MM.1S (cell line): ENCODE data around the gene BCAR1.
"Not testable (repeated sequence)": the region's sequence is repeated elsewhere in the genome, so short reads cannot be mapped to it uniquely, and the experiment has no call there.

Experiments
- DNase-seq: peaks from one replicate; pipeline ENCODE4 v3.0.0-alpha.2; 2015
- H2AFZ ChIP-seq: fragments of 300-600 bp; sonication (generic); 2 replicates; pipeline ENCODE4 v1.6.0; 2016; ENCODE audit warnings: antibody characterized with exemption, low read length
- H3F3A ChIP-seq: fragments of 300-600 bp; sonication (generic); 2 replicates; pipeline ENCODE4 v1.6.1; 2016; ENCODE audit warnings: mild to moderate bottlenecking, antibody characterized with exemption, low read length, moderate library complexity, mixed read lengths; ENCODE audit not compliant: insufficient read depth
- H3K27ac ChIP-seq: fragments of 300-600 bp; sonication (generic); 2 replicates; pipeline ENCODE4 v1.5.1; 2016; ENCODE audit warnings: mild to moderate bottlenecking, low read length
- H3K27me3 ChIP-seq: fragments of 300-600 bp; sonication (generic); replicated peaks from 2 replicates; pipeline ENCODE4 v1.6.0; 2016; ENCODE audit warnings: low read length; ENCODE audit not compliant: insufficient read depth
- H3K36me3 ChIP-seq: fragments of 300-600 bp; sonication (generic); replicated peaks from 2 replicates; pipeline ENCODE4 v1.6.1; 2016; ENCODE audit warnings: mild to moderate bottlenecking, low read length, mixed read lengths; ENCODE audit not compliant: insufficient read depth
- H3K4me1 ChIP-seq: fragments of 300-600 bp; sonication (generic); 2 replicates; pipeline ENCODE4 v1.6.1; 2016; ENCODE audit warnings: low read length, mixed read lengths
- H3K4me2 ChIP-seq: fragments of 300-600 bp; sonication (generic); 2 replicates; pipeline ENCODE4 v1.6.0; 2016; ENCODE audit warnings: low read depth, low read length
- H3K4me3 ChIP-seq: fragments of 300-600 bp; sonication (generic); 2 replicates; pipeline ENCODE4 v1.5.1; 2016; ENCODE audit warnings: low read length, mixed read lengths
- H3K79me2 ChIP-seq: fragments of 300-600 bp; sonication (generic); 2 replicates; pipeline ENCODE4 v1.6.1; 2016; ENCODE audit warnings: mixed run types, low read length, mixed read lengths
- H3K9ac ChIP-seq: fragments of 300-600 bp; sonication (generic); 2 replicates; pipeline ENCODE4 v1.6.1; 2016; ENCODE audit warnings: low read length, mixed read lengths
- H3K9me2 ChIP-seq: fragments of 300-600 bp; sonication (generic); replicated peaks from 2 replicates; pipeline ENCODE4 v1.6.1; 2016; ENCODE audit warnings: mild to moderate bottlenecking, low read length, mixed read lengths; ENCODE audit not compliant: insufficient read depth
- H3K9me3 ChIP-seq: fragments of 300-600 bp; sonication (generic); replicated peaks from 2 replicates; pipeline ENCODE4 v1.6.1; 2016; ENCODE audit warnings: mild to moderate bottlenecking, low read length, mixed read lengths; ENCODE audit not compliant: insufficient read depth
- H4K20me1 ChIP-seq: fragments of 300-600 bp; sonication (generic); 2 replicates; pipeline ENCODE4 v1.6.1; 2016; ENCODE audit warnings: mild to moderate bottlenecking, low read length, moderate library complexity, mixed read lengths; ENCODE audit not compliant: insufficient read depth
- EZH2 ChIP-seq: fragments of 300-600 bp; sonication (generic); optimal IDR thresholded peaks from 2 replicates; pipeline ENCODE3; 2017; ENCODE audit warnings: low read depth, mild to moderate bottlenecking, antibody characterized with exemption, low read length, mixed read lengths
- EZH2phosphoT487 ChIP-seq: fragments of 300-600 bp; sonication (generic); IDR thresholded peaks from 2 replicates; pipeline ENCODE4 v1.6.1; 2018; ENCODE audit warnings: antibody characterized with exemption, low read length
- TF ChIP-seq, protein P1 (sequence below): fragments of 300-600 bp; sonication (generic); IDR thresholded peaks from 2 replicates; pipeline ENCODE4 v1.5.1; 2016; ENCODE audit warnings: antibody characterized with exemption, low read length, mixed read lengths

Gene BCAR1

DNA sequence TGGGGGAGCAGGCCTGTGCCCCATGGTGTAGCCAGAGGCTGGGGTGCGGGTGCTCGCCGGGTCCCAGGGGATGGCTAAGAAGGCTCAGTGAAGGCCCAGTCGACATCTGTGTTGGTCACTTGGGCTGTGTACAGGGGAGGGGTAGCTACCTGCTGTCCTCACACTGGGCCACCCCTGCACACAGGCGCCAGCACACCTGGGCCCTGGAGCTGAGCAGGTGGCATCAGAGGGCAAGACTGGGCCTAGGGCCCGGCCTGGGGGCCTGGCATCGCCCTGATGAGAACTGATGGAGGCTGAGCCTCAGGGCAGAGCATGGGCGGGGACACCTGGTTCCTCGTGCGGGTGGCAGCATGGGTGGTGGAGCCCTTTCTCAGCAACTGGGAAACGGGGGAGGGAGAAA, 43.6 kb downstream of the BCAR1 start:
- Histone ChIP-seq H3K27ac (no peak overlapping the region), H3K9ac (no peak overlapping the region), H3K9me2 (no peaks in the 10 kb centered on the region), H3K4me2 (no peak overlapping the region), H3K4me3 (no peak overlapping the region), H3K27me3 (no peaks in the 10 kb centered on the region), H4K20me1 (no peaks in the 10 kb centered on the region), H3F3A (no peaks in the 10 kb centered on the region), H3K4me1 (no peaks in the 10 kb centered on the region), H3K9me3 (no peaks in the 10 kb centered on the region), H3K36me3 (no peaks in the 10 kb centered on the region), H2AFZ (no peak overlapping the region), H3K79me2 (no peaks in the 10 kb centered on the region)
- TF ChIP-seq EZH2phosphoT487: no peak
- TF ChIP-seq, protein P1, sequence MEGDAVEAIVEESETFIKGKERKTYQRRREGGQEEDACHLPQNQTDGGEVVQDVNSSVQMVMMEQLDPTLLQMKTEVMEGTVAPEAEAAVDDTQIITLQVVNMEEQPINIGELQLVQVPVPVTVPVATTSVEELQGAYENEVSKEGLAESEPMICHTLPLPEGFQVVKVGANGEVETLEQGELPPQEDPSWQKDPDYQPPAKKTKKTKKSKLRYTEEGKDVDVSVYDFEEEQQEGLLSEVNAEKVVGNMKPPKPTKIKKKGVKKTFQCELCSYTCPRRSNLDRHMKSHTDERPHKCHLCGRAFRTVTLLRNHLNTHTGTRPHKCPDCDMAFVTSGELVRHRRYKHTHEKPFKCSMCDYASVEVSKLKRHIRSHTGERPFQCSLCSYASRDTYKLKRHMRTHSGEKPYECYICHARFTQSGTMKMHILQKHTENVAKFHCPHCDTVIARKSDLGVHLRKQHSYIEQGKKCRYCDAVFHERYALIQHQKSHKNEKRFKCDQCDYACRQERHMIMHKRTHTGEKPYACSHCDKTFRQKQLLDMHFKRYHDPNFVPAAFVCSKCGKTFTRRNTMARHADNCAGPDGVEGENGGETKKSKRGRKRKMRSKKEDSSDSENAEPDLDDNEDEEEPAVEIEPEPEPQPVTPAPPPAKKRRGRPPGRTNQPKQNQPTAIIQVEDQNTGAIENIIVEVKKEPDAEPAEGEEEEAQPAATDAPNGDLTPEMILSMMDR: no peak
- TF ChIP-seq EZH2: no peak
- DNase-seq: no peak

DNA sequence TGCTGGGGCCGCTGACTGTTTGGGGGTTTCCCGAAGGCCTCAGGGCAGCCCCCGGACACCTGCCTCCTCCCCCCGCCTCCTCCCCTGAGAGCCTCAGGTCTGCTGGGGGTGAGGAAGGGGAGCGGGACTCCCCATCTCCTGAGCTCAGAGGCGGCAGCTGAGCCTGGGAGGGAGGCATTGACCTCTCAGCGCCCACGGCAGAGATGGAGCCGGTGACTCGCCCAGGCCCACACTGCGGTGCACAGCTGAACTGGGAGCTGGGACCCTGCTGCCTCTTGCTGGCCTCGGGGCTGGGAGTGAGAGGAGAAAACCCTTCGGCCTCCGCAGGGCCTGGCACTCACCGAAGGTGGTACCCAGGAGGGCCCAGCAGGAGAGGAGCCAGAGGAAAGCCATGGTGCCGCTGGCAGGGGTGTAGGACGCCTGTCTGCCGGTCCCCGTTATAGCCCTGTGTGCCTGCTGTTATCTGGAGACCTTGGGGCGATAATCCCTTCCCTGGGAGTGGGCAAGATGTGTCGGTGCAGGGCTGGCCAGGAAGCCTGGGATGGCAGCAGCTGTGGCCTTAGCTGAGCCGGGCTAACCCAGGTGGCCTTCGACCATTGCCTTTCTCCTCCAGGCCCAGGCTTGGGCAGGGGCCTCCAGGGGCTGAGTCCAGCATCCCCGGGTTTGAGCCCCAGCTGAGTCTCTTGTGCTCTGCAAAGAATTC, 44.5 kb downstream of the BCAR1 start, which contains the start of gene CTRB2:
CTRB2 (minus strand) TSS at position 413 of the 703 bp plus-strand sequence; CDS start at position 393, 20 bp downstream.
- no peaks in the 10 kb centered on the region for H3K9me2 ChIP-seq
- no peaks in the 10 kb centered on the region for H3F3A ChIP-seq
- H2AFZ ChIP-seq: no peak within 1 kb of the TSS
- H3K36me3 ChIP-seq: no peaks in the 10 kb centered on the region
- no peak within 1 kb of the TSS for H3K4me3 ChIP-seq
- no peaks in the 10 kb centered on the region for H3K79me2 ChIP-seq
- no peak for TF ChIP-seq EZH2phosphoT487
- TF ChIP-seq, protein P1: no peak
- TF ChIP-seq EZH2: no peak
- H3K27me3 ChIP-seq: no peaks in the 10 kb centered on the region
- no peaks in the 10 kb centered on the region for H4K20me1 ChIP-seq
- H3K27ac ChIP-seq: no peak within 1 kb of the TSS
- DNase-seq: no peak
- no peak within 1 kb of the TSS for H3K9ac ChIP-seq
- no peaks in the 10 kb centered on the region for H3K9me3 ChIP-seq
- no peak within 1 kb of the TSS for H3K4me2 ChIP-seq
- H3K4me1 ChIP-seq: no peaks in the 10 kb centered on the region

DNA sequence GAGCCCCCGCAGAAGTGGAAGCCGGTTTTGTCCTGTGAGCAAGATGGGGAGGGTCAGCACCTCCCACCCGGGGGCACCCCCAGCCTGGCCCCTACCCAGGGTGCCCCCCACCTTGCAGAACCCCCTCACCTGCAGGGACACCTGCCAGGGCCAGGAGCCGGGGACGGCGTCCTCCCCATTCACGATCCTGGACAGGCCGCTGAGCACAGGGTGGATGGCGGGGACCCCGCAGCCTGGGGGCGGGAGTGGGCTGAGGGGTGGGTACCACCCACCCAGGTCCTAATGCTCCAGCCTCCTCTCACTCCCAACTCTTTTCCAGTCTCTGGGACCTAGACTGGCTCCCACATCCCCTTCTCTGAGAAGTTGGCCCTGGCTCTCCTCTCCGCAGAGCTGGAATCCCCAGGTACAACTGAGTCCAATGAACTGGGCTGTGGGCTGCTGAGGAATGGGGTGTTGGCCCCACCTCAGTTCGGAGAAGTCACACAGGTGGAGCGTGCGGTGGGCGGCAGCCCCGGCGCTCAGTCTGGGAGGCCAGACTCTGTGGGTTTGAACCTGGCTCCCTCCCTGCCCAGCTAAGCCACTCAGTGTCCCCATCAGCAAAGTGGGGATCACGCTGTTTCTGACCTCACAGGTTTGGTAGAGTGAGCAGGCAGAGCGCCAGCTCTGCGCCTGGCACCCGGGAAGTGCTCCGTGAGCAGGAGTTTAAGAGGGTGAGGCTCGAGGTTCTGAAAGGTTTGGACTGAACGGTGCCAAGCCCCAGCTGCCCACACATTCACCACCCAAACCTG, 45.3 kb downstream of the BCAR1 start:
- DNase-seq, H3F3A ChIP-seq, H3K9ac ChIP-seq, H3K36me3 ChIP-seq, H2AFZ ChIP-seq, H4K20me1 ChIP-seq, H3K27ac ChIP-seq, H3K27me3 ChIP-seq, H3K4me1 ChIP-seq, H3K9me3 ChIP-seq, H3K9me2 ChIP-seq, H3K4me2 ChIP-seq, H3K4me3 ChIP-seq, H3K79me2 ChIP-seq: not testable (repeated sequence)

DNA sequence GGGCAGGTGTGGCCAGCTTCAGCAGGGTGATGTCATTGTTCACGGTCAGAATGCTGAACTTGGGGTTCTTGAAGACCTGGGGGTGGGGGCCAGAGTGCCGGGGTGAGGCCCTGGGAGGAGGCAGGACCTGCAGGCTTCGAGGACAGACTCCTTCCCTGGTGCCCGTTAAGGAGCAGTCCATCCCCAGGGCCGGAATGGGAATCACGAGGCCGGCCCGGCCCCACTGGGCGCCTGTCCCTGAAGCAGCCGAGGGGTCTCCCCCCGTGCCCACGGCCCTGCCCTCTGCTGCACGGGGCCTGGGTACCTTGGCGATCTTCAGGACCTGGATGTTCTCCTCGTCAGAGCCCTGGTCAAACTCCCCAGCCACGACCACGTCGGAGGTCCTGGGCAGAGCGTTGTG, 46.0 kb downstream of the BCAR1 start:
- H3K27ac ChIP-seq, H3K27me3 ChIP-seq, H3K4me3 ChIP-seq, H4K20me1 ChIP-seq, DNase-seq, H3K9me3 ChIP-seq, H3K9ac ChIP-seq, H3K4me2 ChIP-seq, H3K9me2 ChIP-seq, H3K4me1 ChIP-seq, H3F3A ChIP-seq, H3K79me2 ChIP-seq, H3K36me3 ChIP-seq, H2AFZ ChIP-seq: not testable (repeated sequence)

DNA sequence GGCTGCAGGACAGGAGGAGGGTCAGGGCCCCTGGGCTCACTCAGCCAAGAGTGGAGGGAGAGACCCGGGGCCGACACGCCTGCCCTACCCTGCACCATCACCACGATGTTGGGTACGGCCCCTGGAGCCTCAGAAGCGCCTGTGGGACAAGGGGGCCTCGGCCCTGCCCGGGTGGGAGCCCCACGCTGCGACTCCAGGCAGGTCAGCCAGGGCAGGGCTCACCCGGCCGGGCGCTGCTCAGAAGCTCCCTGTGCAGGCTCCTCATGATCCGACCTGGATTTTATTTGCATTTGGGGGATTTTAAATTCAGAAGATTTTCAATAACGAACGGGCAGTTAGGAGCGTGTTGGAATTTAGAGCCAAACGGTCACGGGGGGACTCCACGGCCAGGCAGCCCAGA, 46.5 kb downstream of the BCAR1 start:
- not testable (repeated sequence) for H3K9ac ChIP-seq, H3K4me1 ChIP-seq, H3K27ac ChIP-seq, H3K9me3 ChIP-seq, H3K4me2 ChIP-seq, DNase-seq, H4K20me1 ChIP-seq, H3K36me3 ChIP-seq, H3K4me3 ChIP-seq, H3F3A ChIP-seq, H2AFZ ChIP-seq, H3K9me2 ChIP-seq, H3K79me2 ChIP-seq, H3K27me3 ChIP-seq
